OCI-LY3 (cell line): ENCODE measurements around the gene PON3.

Experiments used
- EZH2phosphoT487 ChIP-seq: fragments of 200-600 bp; shearing (Covaris generic); IDR thresholded peaks from 2 replicates; pipeline ENCODE4 v1.6.1; 2018; ENCODE audit warnings: antibody characterized with exemption, mixed run types, low read depth
- TF ChIP-seq, protein P1 (sequence below): fragments of 200-600, 300-600 bp; sonication (generic); IDR thresholded peaks from 2 replicates; pipeline ENCODE4 v1.5.1; 2014; ENCODE audit warnings: antibody characterized with exemption, low read length, low read depth

GRCh38 chr7:95330204-95330960 is 65.8 kb downstream of the PON3 start:
- TF ChIP-seq, protein P1, sequence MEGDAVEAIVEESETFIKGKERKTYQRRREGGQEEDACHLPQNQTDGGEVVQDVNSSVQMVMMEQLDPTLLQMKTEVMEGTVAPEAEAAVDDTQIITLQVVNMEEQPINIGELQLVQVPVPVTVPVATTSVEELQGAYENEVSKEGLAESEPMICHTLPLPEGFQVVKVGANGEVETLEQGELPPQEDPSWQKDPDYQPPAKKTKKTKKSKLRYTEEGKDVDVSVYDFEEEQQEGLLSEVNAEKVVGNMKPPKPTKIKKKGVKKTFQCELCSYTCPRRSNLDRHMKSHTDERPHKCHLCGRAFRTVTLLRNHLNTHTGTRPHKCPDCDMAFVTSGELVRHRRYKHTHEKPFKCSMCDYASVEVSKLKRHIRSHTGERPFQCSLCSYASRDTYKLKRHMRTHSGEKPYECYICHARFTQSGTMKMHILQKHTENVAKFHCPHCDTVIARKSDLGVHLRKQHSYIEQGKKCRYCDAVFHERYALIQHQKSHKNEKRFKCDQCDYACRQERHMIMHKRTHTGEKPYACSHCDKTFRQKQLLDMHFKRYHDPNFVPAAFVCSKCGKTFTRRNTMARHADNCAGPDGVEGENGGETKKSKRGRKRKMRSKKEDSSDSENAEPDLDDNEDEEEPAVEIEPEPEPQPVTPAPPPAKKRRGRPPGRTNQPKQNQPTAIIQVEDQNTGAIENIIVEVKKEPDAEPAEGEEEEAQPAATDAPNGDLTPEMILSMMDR, result no peak
- no peak for TF ChIP-seq EZH2phosphoT487
